Left lung (tissue), 10 donors: ENCODE data around the gene HABP4. TPM values are rescaled to one million over a fixed set of nuclear protein-coding genes. Genes with fewer than 3 reads are reported as not detected.

Experiments used
- ATAC-seq: fragments of 200-7000 bp; cut with Tn5 transposase; one replicate; pipeline ENCODE4 v1.9.1; 2020; ENCODE audit warnings: moderate library complexity
- DNase-seq, 4 donors: peaks; one replicate each; pipeline ENCODE4 v3.0.0-alpha.2; 2013 to 2020
- H3K27ac ChIP-seq, 2 donors: fragments of 200-600 bp; sonication (generic) in 1 of 2; one replicate each; pipeline versions ENCODE4 v1.5.0 to v1.8.0; 2020 to 2021
- H3K27me3 ChIP-seq, 2 donors: fragments of 200-600 bp; sonication (generic) in 1 of 2; one replicate each; pipeline versions ENCODE4 v1.5.0 to v1.8.0; 2020 to 2021
- H3K36me3 ChIP-seq, 2 donors: fragments of 200-600 bp; sonication (generic) in 1 of 2; one replicate each; pipeline versions ENCODE4 v1.5.0 to v1.8.0; 2020 to 2021
- H3K4me1 ChIP-seq, 2 donors: fragments of 200-600 bp; one replicate each; pipeline ENCODE4 v1.8.0; 2021
- H3K4me3 ChIP-seq, 2 donors: fragments of 200-600 bp; sonication (generic) in 1 of 2; one replicate each; pipeline versions ENCODE4 v1.5.0 to v1.8.0; 2020 to 2021; ENCODE audit warnings: mild to moderate bottlenecking in 1 of 2
- H3K9me3 ChIP-seq, 2 donors: fragments of 200-600 bp; sonication (generic) in 1 of 2; one replicate each; pipeline versions ENCODE4 v1.5.0 to v1.8.0; 2020 to 2021
- intact Hi-C, 2 donors: fragments of 100-400 bp; cut with DNase I; formaldehyde crosslinking; loops; one replicate each; pipeline versions ENCODE4 v1.11.2 to v1.14.2; 2022
- polyA plus RNA-seq, 6 donors: library from polyadenylated mRNA; unstranded; fragments of 120-200 nt; gene quantifications; one replicate each; pipeline ENCODE4 v1.2.1, GENCODE V29; 2013; ENCODE audit not compliant: insufficient read length in 6 of 6
- total RNA-seq, 2 donors: library from RNA; stranded (reverse); fragmentation: NEBNext Ultra II Directional; extraction: Animal tissue kit (Norgen Biotek cat#: 25700); gene quantifications; one replicate each; pipeline ENCODE4 v1.2.1, GENCODE V29; 2021
- TF ChIP-seq, protein P1 (sequence below), 2 donors: fragments of 200-600 bp; sonication (generic) in 1 of 2; IDR thresholded peaks; one replicate each; pipeline versions ENCODE4 v1.5.0 to v1.8.0; 2021; ENCODE audit warnings: antibody characterized with exemption in 2 of 2
- donor health status: DM: no; HTN: yes; CAD: no.
- donor health status: DM: no; HTN: no; CAD: no.

HABP4 gene
- total and polyA plus RNA-seq, 8 donors: 8.0 to 17.1 (median 9.9) TPM

DNA sequence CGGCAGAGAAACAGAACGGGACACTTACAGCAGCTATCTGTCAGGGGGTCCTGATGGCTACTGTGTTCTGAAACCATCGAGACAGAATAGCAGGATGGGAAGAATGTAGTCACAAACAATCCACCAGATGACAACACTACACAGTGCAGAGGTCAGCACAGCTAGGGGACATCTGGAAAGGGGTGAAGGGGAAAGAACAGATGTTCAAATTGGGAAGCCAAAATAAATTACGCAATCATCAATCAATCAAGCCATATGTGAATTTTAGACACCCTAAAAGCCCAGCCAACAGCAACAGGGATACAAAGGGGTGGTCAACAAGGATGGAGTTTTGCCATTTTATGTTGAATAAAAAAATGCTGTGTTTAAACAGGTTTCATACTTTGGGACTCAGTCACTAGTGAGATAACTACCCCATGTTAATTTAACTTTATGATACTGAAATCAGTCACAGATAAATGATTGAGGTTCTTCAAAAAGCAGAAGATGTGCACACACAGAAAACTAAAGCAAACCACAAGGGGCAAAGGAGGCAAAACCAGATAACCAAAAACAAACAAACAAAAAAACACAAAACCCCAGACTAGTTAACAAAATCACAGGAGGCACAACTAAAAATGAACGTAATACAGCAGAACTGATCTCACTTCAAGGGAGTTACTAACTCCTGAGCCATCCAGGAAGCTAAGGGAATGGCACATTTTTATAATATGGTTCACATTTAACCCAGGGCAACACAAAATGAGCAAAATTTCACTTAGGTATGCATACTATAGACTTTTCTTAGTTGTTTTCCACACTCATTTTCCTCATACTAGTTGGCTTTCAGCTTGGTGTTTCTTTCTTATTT is 65.9 kb downstream of the HABP4 start:
- Histone ChIP-seq H3K36me3 (no peaks in the 10 kb centered on the region), H3K9me3 (no peaks in the 10 kb centered on the region), H3K4me3 (no peak overlapping the region), H3K4me1 (peaks cover 0 to 8% of the 10 kb centered on the region in 2 donors), H3K27ac (peak overlapping the region in 1 of 2 donors; percentile 66), H3K27me3 (no peaks in the 10 kb centered on the region)
- TF ChIP-seq, protein P1, sequence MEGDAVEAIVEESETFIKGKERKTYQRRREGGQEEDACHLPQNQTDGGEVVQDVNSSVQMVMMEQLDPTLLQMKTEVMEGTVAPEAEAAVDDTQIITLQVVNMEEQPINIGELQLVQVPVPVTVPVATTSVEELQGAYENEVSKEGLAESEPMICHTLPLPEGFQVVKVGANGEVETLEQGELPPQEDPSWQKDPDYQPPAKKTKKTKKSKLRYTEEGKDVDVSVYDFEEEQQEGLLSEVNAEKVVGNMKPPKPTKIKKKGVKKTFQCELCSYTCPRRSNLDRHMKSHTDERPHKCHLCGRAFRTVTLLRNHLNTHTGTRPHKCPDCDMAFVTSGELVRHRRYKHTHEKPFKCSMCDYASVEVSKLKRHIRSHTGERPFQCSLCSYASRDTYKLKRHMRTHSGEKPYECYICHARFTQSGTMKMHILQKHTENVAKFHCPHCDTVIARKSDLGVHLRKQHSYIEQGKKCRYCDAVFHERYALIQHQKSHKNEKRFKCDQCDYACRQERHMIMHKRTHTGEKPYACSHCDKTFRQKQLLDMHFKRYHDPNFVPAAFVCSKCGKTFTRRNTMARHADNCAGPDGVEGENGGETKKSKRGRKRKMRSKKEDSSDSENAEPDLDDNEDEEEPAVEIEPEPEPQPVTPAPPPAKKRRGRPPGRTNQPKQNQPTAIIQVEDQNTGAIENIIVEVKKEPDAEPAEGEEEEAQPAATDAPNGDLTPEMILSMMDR (IDR thresholded peaks at IDR 0.05): no peak
- intact Hi-C loops: no loop called here
- ATAC-seq (peak; percentile 29), DNase-seq (peak in 2 of 4 donors; percentile 24 to 25)

DNA sequence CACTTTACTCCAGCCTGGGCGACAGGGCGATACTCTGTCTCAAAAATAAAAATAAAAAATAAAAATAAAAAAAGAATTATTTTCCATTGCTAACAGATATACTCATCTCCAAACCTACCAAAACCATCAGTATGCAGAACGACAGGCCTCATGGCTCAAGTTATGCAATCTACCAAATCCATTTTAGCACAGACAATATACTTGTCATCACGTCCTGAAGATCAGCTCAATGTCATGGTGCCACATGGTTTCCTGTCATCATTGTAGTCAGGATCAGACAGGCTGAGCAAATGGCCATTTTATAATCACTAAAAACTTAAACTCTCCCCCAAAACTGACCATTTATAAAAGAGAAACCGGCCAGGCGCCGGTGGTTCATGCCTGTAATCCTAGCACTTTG is 69.1 kb downstream of the HABP4 start:
- Histone ChIP-seq H3K36me3 (no peaks in the 10 kb centered on the region), H3K4me1 (peaks cover 0 to 2% of the 10 kb centered on the region in 2 donors), H3K27ac (no peak overlapping the region), H3K9me3 (no peaks in the 10 kb centered on the region), H3K27me3 (no peaks in the 10 kb centered on the region), H3K4me3 (no peak overlapping the region)
- ATAC-seq: no peak
- no peak for DNase-seq
- TF ChIP-seq, protein P1 (IDR thresholded peaks at IDR 0.05): no peak
- intact Hi-C loops: no loop called here

GRCh38 chr9:96519787-96520186 is 69.8 kb downstream of the HABP4 start:
- no peak overlapping the region for H3K27ac ChIP-seq

GRCh38 chr9:96522366-96522765 is 72.4 kb downstream of the HABP4 start:
- no peak overlapping the region for H3K4me3 ChIP-seq
- intact Hi-C loops: no loop called here
- H3K27ac ChIP-seq: peak overlapping the region in 1 of 2 donors; percentile 4
- no peaks in the 10 kb centered on the region for H3K9me3 ChIP-seq
- peak; percentile 74 for ATAC-seq
- peak in 1 of 4 donors; percentile 5 for DNase-seq
- TF ChIP-seq, protein P1 (IDR thresholded peaks at IDR 0.05): no peak
- no peaks in the 10 kb centered on the region for H3K27me3 ChIP-seq
- H3K36me3 ChIP-seq: no peaks in the 10 kb centered on the region
- H3K4me1 ChIP-seq: no peaks in the 10 kb centered on the region

More at GRCh38 chr9:96519787-96520186, 69.8 kb downstream of the HABP4 start:
- Histone ChIP-seq H3K4me1 (no peaks in the 10 kb centered on the region), H3K9me3 (no peaks in the 10 kb centered on the region), H3K4me3 (no peak overlapping the region), H3K36me3 (no peaks in the 10 kb centered on the region), H3K27me3 (no peaks in the 10 kb centered on the region)
- intact Hi-C loops: no loop called here
- TF ChIP-seq, protein P1 (IDR thresholded peaks at IDR 0.05): no peak
- no peak for ATAC-seq
- no peak for DNase-seq

DNA sequence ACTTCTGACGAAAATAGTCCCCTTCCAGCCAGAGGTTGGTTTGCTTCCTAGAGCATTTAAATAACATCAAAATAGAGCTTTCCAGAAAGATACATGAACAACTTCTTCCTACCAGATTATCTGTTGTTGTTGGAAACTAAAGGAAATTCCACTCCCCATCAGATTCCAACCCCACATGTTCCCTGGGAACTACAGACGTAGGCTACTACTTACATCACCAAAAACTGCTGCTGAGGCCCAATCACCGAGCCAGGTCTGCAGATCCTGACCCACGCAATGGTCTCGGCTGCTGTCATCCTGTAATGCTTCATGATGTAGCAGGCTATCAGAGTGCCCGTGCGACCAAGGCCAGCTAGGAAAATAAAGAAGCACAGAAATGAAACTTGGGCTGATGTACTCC is 73.4 kb downstream of the HABP4 start:
- Histone ChIP-seq H3K27ac (peak overlapping the region in 1 of 2 donors; percentile 13), H3K9me3 (no peaks in the 10 kb centered on the region), H3K27me3 (no peaks in the 10 kb centered on the region), H3K36me3 (no peaks in the 10 kb centered on the region), H3K4me3 (no peak overlapping the region), H3K4me1 (no peaks in the 10 kb centered on the region)
- peak; percentile 34 for ATAC-seq
- DNase-seq: no peak
- TF ChIP-seq, protein P1 (IDR thresholded peaks at IDR 0.05): no peak
- intact Hi-C loops: no loop called here
